ENCODE measurements around the gene PLEKHA8.

GRCh38 chr7:30146127-30146612, 118.0 kb downstream of the PLEKHA8 start:
- TF ChIP-seq POLR2A (IDR thresholded peaks at IDR 0.05) (no peak), CTCF (IDR thresholded peaks at IDR 0.05) (no peak)
